IPS-15b (cell line): ENCODE results near the gene CLCA4.

Experiments used
- H3K27me3 ChIP-seq: one replicate; pipeline ENCODE4 v1.6.1; 2013; ENCODE audit warnings: low read length; ENCODE audit not compliant: control insufficient read depth, insufficient read depth
- H3K36me3 ChIP-seq: one replicate; pipeline ENCODE4 v1.6.1; 2013; ENCODE audit warnings: low read length; ENCODE audit not compliant: control insufficient read depth, insufficient read depth
- H3K4me1 ChIP-seq: one replicate; pipeline ENCODE4 v1.6.1; 2013; ENCODE audit warnings: mild to moderate bottlenecking, low read length; ENCODE audit not compliant: control insufficient read depth, insufficient read depth
- H3K4me3 ChIP-seq: one replicate; pipeline ENCODE4 v1.5.1; 2013; ENCODE audit warnings: low read depth, low read length
- H3K9ac ChIP-seq: one replicate; pipeline ENCODE4 v1.6.1; 2013; ENCODE audit warnings: low read depth, mild to moderate bottlenecking, low read length
- H3K9me3 ChIP-seq: one replicate; pipeline ENCODE4 v1.6.1; 2013; ENCODE audit warnings: mild to moderate bottlenecking, low read length; ENCODE audit not compliant: control insufficient read depth, insufficient read depth

Gene CLCA4

GRCh38 chr1:86507935-86508582, 38.8 kb upstream of the CLCA4 start:
- Histone ChIP-seq H3K4me1 (peaks cover 7% of the 10 kb centered on the region), H3K36me3 (no peaks in the 10 kb centered on the region), H3K9me3 (no peaks in the 10 kb centered on the region), H3K4me3 (no peak overlapping the region), H3K9ac (no peak overlapping the region), H3K27me3 (no peaks in the 10 kb centered on the region)

- no peaks in the 10 kb centered on the region for H3K27me3 ChIP-seq
- H3K4me3 ChIP-seq, result no peak overlapping the region
- no peaks in the 10 kb centered on the region for H3K9me3 ChIP-seq
- no peaks in the 10 kb centered on the region for H3K36me3 ChIP-seq
- H3K9ac ChIP-seq, result no peak overlapping the region
- H3K4me1 ChIP-seq, result peaks cover 4% of the 10 kb centered on the region
Observed at GRCh38 chr1:86508583-86508969, 38.3 kb upstream of the CLCA4 start.

GRCh38 chr1:86515597-86515996, 31.3 kb upstream of the CLCA4 start:
- Histone ChIP-seq H3K36me3 (no peaks in the 10 kb centered on the region), H3K27me3 (no peaks in the 10 kb centered on the region)

GRCh38 chr1:86516335-86516734, 30.5 kb upstream of the CLCA4 start:
- H3K27me3 ChIP-seq, result no peaks in the 10 kb centered on the region
- H3K9ac ChIP-seq, result no peak overlapping the region
- H3K4me3 ChIP-seq, result no peak overlapping the region
- no peaks in the 10 kb centered on the region for H3K4me1 ChIP-seq
- H3K36me3 ChIP-seq, result no peaks in the 10 kb centered on the region
- H3K9me3 ChIP-seq, result no peaks in the 10 kb centered on the region

More at GRCh38 chr1:86515597-86515996, 31.3 kb upstream of the CLCA4 start:
- Histone ChIP-seq H3K9ac (no peak overlapping the region), H3K4me1 (no peaks in the 10 kb centered on the region), H3K9me3 (no peaks in the 10 kb centered on the region), H3K4me3 (no peak overlapping the region)

- Histone ChIP-seq H3K4me1 (no peaks in the 10 kb centered on the region), H3K4me3 (no peak overlapping the region)
Observed at GRCh38 chr1:86517336-86517735, 29.5 kb upstream of the CLCA4 start.

GRCh38 chr1:86520789-86521521, 25.9 kb upstream of the CLCA4 start:
- no peaks in the 10 kb centered on the region for H3K4me1 ChIP-seq

More at GRCh38 chr1:86517336-86517735, 29.5 kb upstream of the CLCA4 start:
- Histone ChIP-seq H3K27me3 (no peaks in the 10 kb centered on the region), H3K36me3 (no peaks in the 10 kb centered on the region), H3K9ac (no peak overlapping the region), H3K9me3 (no peaks in the 10 kb centered on the region)

GRCh38 chr1:86521522-86521891, 25.4 kb upstream of the CLCA4 start:
- H3K4me3 ChIP-seq, result no peak overlapping the region
- no peaks in the 10 kb centered on the region for H3K4me1 ChIP-seq
- no peaks in the 10 kb centered on the region for H3K9me3 ChIP-seq
- H3K27me3 ChIP-seq, result no peaks in the 10 kb centered on the region
- H3K36me3 ChIP-seq, result no peaks in the 10 kb centered on the region
- H3K9ac ChIP-seq, result no peak overlapping the region

More at GRCh38 chr1:86520789-86521521, 25.9 kb upstream of the CLCA4 start:
- Histone ChIP-seq H3K9ac (no peak overlapping the region), H3K4me3 (no peak overlapping the region), H3K36me3 (no peaks in the 10 kb centered on the region), H3K9me3 (no peaks in the 10 kb centered on the region), H3K27me3 (no peaks in the 10 kb centered on the region)

GRCh38 chr1:86522240-86522639, 24.6 kb upstream of the CLCA4 start:
- Histone ChIP-seq H3K9ac (no peak overlapping the region), H3K9me3 (no peaks in the 10 kb centered on the region), H3K4me3 (no peak overlapping the region), H3K36me3 (no peaks in the 10 kb centered on the region), H3K4me1 (no peaks in the 10 kb centered on the region), H3K27me3 (no peaks in the 10 kb centered on the region)

- H3K27me3 ChIP-seq, result no peaks in the 10 kb centered on the region
- no peaks in the 10 kb centered on the region for H3K4me1 ChIP-seq
- no peak overlapping the region for H3K9ac ChIP-seq
- H3K9me3 ChIP-seq, result no peaks in the 10 kb centered on the region
- no peaks in the 10 kb centered on the region for H3K36me3 ChIP-seq
- no peak overlapping the region for H3K4me3 ChIP-seq
Observed at GRCh38 chr1:86523670-86524354, 23.1 kb upstream of the CLCA4 start.

GRCh38 chr1:86527306-86527705, 19.6 kb upstream of the CLCA4 start:
- H3K9me3 ChIP-seq, result no peaks in the 10 kb centered on the region
- no peaks in the 10 kb centered on the region for H3K36me3 ChIP-seq
- no peaks in the 10 kb centered on the region for H3K4me1 ChIP-seq
- H3K9ac ChIP-seq, result no peak overlapping the region
- no peaks in the 10 kb centered on the region for H3K27me3 ChIP-seq
- H3K4me3 ChIP-seq, result no peak overlapping the region

- Histone ChIP-seq H3K4me3 (no peak overlapping the region), H3K36me3 (no peaks in the 10 kb centered on the region), H3K9ac (no peak overlapping the region), H3K9me3 (no peaks in the 10 kb centered on the region), H3K27me3 (no peaks in the 10 kb centered on the region), H3K4me1 (no peaks in the 10 kb centered on the region)
Observed at GRCh38 chr1:86530211-86530845, 16.6 kb upstream of the CLCA4 start.
